GM23248 (cell line): ENCODE measurements around the gene TPCN1.

Experiments
- EZH2 ChIP-seq: fragments of 200-600 bp; sonication (generic); IDR thresholded peaks from 2 replicates; pipeline ENCODE4 v1.6.1; 2018; ENCODE audit warnings: antibody characterized with exemption, mild to moderate bottlenecking; ENCODE audit not compliant: insufficient read depth, poor library complexity, severe bottlenecking
- EZH2phosphoT487 ChIP-seq: fragments of 200-600 bp; sonication (generic); IDR thresholded peaks from 2 replicates; pipeline ENCODE4 v1.6.1; 2018; ENCODE audit warnings: antibody characterized with exemption, moderate library complexity, mild to moderate bottlenecking, low read depth; ENCODE audit not compliant: insufficient read depth

DNA sequence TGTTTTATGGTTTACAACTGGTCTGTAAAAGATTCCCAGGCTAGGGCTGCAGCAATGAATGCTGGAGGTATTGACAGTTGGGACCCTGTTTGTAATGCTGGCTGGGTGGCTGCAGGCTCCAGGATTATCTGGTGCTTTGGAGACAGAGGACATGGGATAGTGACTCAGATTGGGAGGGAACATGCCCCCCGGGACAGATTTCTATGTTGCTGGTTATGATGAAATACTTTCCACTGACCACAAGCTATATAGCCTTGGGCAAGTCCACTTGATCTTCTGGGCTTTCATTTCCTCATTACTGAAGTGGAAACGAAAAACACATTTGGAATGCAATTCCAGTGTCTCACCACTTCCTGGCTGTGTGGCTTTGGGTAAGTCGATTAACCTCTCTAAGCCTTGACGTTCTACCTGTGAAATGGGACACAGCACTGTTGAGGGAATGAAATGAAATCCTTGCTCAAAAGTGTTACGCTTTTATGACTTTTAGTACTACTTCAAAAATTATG, 6.3 kb upstream of the TPCN1 start:
- TF ChIP-seq EZH2: no peak
- TF ChIP-seq EZH2phosphoT487: peak; percentile 97
